HPDE6-E6E7 (cell line): Measurements from ENCODE around the gene QARS1.

Experiments used
- DNase-seq: peaks from one replicate; pipeline ENCODE4 v3.0.0; 2011; ENCODE audit warnings: missing footprints; ENCODE audit errors: extremely low spot score

The QARS1 gene

DNA sequence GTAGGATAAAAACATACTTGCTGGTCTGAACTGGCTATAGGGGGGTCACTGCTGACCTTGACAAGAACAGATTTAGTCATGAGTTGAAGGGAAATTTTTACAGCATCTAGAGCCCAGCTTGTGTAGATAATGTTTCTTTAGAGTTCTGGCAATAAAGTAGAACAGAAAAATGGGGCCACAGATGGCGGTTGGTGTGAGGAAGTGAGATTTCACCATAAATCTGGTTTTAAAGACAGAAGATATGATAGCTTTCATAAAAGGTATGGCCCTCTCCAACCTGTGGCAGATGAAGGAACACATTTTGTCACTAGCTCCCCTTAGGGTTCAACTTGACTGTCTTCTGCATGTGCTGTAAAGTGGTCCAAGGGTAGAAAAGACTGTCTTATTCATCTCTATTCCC is 51.0 kb downstream of the QARS1 start:
- no peak for DNase-seq
